H1 (cell line): Measurements from ENCODE around the gene TOP3A. TPM values are rescaled to one million over a fixed set of nuclear protein-coding genes. Genes with fewer than 3 reads are reported as not detected.

Experiments
- CTCF ChIA-PET: fragments of 300-600 bp; sonication (Branson Sonifier 250); formaldehyde crosslinking; loops from one replicate; lab custom pipeline; 2021; ENCODE audit not compliant: partially characterized antibody; lab: Charles Lee
- POLR2A ChIA-PET: fragments of 300-600 bp; sonication (Branson Sonifier 250); formaldehyde crosslinking; loops from one replicate; lab custom pipeline; 2021; ENCODE audit warnings: inconsistent platforms; ENCODE audit not compliant: partially characterized antibody; lab: Charles Lee
- DNase-seq, 2 experiments: peaks; one replicate each; pipeline versions ENCODE4 v3.0.0 to v3.0.0-alpha.2; 2010 to 2022; ENCODE audit warnings: low spot score in 2 of 2, low read depth in 1 of 2, mixed read lengths in 1 of 2
- FAIRE-seq: peaks from 2 replicates; lab custom pipeline; 2011; peaks lifted over from hg19 to GRCh38; lab: Jason Lieb, UNC
- H2AFZ ChIP-seq: 2 replicates; pipeline ENCODE4 v1.8.1; 2012; ENCODE audit warnings: low read length, inconsistent platforms
- H2AK5ac ChIP-seq: 2 replicates; pipeline ENCODE4 v1.6.1; 2013; ENCODE audit warnings: low read depth, low read length
- H2BK120ac ChIP-seq: replicated peaks from 2 replicates; pipeline ENCODE3; 2013; ENCODE audit warnings: low read depth, low read length, inconsistent platforms
- H2BK12ac ChIP-seq: 2 replicates; pipeline ENCODE4 v1.6.1; 2013; ENCODE audit warnings: low read depth, low read length
- H2BK15ac ChIP-seq: 2 replicates; pipeline ENCODE4 v1.6.1; 2013; ENCODE audit warnings: low read length
- H2BK20ac ChIP-seq: 2 replicates; pipeline ENCODE4 v1.6.1; 2013; ENCODE audit warnings: low read length
- H2BK5ac ChIP-seq: 2 replicates; pipeline ENCODE4 v1.6.1; 2013; ENCODE audit warnings: low read depth, low read length
- H3K14ac ChIP-seq: 2 replicates; pipeline ENCODE4 v1.6.1; 2013; ENCODE audit warnings: inconsistent platforms; ENCODE audit not compliant: insufficient read length
- H3K18ac ChIP-seq: 2 replicates; pipeline ENCODE4 v1.6.1; 2013; ENCODE audit warnings: low read length; ENCODE audit errors: extremely low read depth
- H3K23ac ChIP-seq: 2 replicates; pipeline ENCODE4 v1.6.1; 2013; ENCODE audit warnings: inconsistent platforms; ENCODE audit not compliant: insufficient read length
- H3K23me2 ChIP-seq: 2 replicates; pipeline ENCODE4 v1.6.1; 2013; ENCODE audit warnings: low read depth, low read length
- H3K27ac ChIP-seq: 2 replicates; pipeline ENCODE4 v1.6.1; 2011; ENCODE audit warnings: low read depth, low read length, inconsistent platforms
- H3K27me3 ChIP-seq, 4 experiments: replicated peaks in 1 of 4; 1 replicate in 1 of 4; 2 replicates in 3 of 4; pipeline versions ENCODE4 v1.6.1 to v1.8.1; 2011 to 2013; ENCODE audit warnings: low read length in 3 of 4, mild to moderate bottlenecking in 3 of 4, inconsistent platforms in 2 of 4, mixed read lengths in 2 of 4, moderate library complexity in 1 of 4; ENCODE audit not compliant: control insufficient read depth in 3 of 4, insufficient read depth in 3 of 4; ENCODE audit errors: extremely low read depth in 1 of 4
- H3K36me3 ChIP-seq, 4 experiments: 2 replicates each; pipeline versions ENCODE4 v1.6.1 to v1.8.1; 2011 to 2013; ENCODE audit warnings: mild to moderate bottlenecking in 4 of 4, low read length in 3 of 4, moderate library complexity in 2 of 4, control low read depth in 1 of 4, inconsistent platforms in 1 of 4; ENCODE audit not compliant: insufficient read depth in 4 of 4, control insufficient read depth in 2 of 4
- H3K4ac ChIP-seq: replicated peaks from 2 replicates; pipeline ENCODE3; 2013; ENCODE audit warnings: low read length, low read depth, mixed read lengths, inconsistent platforms; ENCODE audit not compliant: insufficient read length
- H3K4me1 ChIP-seq, 4 experiments: replicated peaks in 1 of 4; 1 replicate in 1 of 4; 2 replicates in 3 of 4; pipeline versions ENCODE4 v1.6.1 to v1.8.1; 2011 to 2013; ENCODE audit warnings: low read length in 3 of 4, inconsistent platforms in 2 of 4, mixed read lengths in 1 of 4; ENCODE audit not compliant: insufficient read depth in 4 of 4, control insufficient read depth in 3 of 4
- H3K4me2 ChIP-seq, 2 experiments: 2 replicates each; pipeline versions ENCODE4 v1.6.1 to v1.8.1; 2011 to 2013; ENCODE audit warnings: low read depth in 2 of 2, low read length in 2 of 2, control low read depth in 1 of 2, inconsistent platforms in 1 of 2, mild to moderate bottlenecking in 1 of 2; ENCODE audit not compliant: insufficient read depth in 1 of 2
- H3K4me3 ChIP-seq, 4 experiments: fragments of 200-600, 300-600 bp in 1 of 4; sonication (generic), shearing (Covaris generic), sonication (Bioruptor Twin) in 1 of 4; 2 replicates each; pipeline versions ENCODE4 v1.5.1 to v1.8.1; 2011 to 2016; ENCODE audit warnings: low read length in 4 of 4, low read depth in 3 of 4, control low read depth in 2 of 4, inconsistent platforms in 2 of 4, mild to moderate bottlenecking in 2 of 4, mixed read lengths in 1 of 4, moderate library complexity in 1 of 4; ENCODE audit not compliant: insufficient read depth in 2 of 4; ENCODE audit errors: extremely low read depth in 1 of 4
- H3K56ac ChIP-seq: replicated peaks from 2 replicates; pipeline ENCODE3; 2013; ENCODE audit warnings: low read depth, mild to moderate bottlenecking, mixed read lengths, low read length, inconsistent platforms; ENCODE audit not compliant: insufficient read length
- H3K79me1 ChIP-seq: 2 replicates; pipeline ENCODE4 v1.6.1; 2013; ENCODE audit warnings: low read depth, low read length, control low read depth
- H3K79me2 ChIP-seq, 2 experiments: 2 replicates each; pipeline versions ENCODE4 v1.6.1 to v1.8.1; 2012 to 2013; ENCODE audit warnings: low read length in 2 of 2, mild to moderate bottlenecking in 2 of 2, inconsistent platforms in 1 of 2; ENCODE audit not compliant: insufficient read depth in 2 of 2, control insufficient read depth in 1 of 2
- H3K9ac ChIP-seq, 4 experiments: replicated peaks in 1 of 4; 1 replicate in 1 of 4; 2 replicates in 3 of 4; pipeline versions ENCODE4 v1.6.1 to v1.8.1; 2011 to 2013; ENCODE audit warnings: low read depth in 3 of 4, low read length in 3 of 4, control low read depth in 2 of 4, mild to moderate bottlenecking in 2 of 4, moderate library complexity in 2 of 4, inconsistent platforms in 1 of 4; ENCODE audit errors: extremely low read depth in 1 of 4
- H3K9me3 ChIP-seq, 2 experiments: 2 replicates each; pipeline versions ENCODE4 v1.6.1 to v1.8.1; 2012 to 2013; ENCODE audit warnings: mild to moderate bottlenecking in 2 of 2, moderate library complexity in 2 of 2, control low read depth in 1 of 2, inconsistent platforms in 1 of 2, low read depth in 1 of 2, low read length in 1 of 2, mixed read lengths in 1 of 2; ENCODE audit not compliant: insufficient read depth in 2 of 2
- H4K20me1 ChIP-seq, 2 experiments: replicated peaks in 1 of 2; 2 replicates each; pipeline versions ENCODE3 to v1.8.1; 2011 to 2013; ENCODE audit warnings: inconsistent platforms in 2 of 2, low read length in 2 of 2, mild to moderate bottlenecking in 1 of 2; ENCODE audit not compliant: insufficient read depth in 2 of 2, control insufficient read depth in 1 of 2
- H4K5ac ChIP-seq: 2 replicates; pipeline ENCODE4 v1.6.1; 2013; ENCODE audit warnings: low read length, low read depth, mixed read lengths, inconsistent platforms; ENCODE audit not compliant: insufficient read length
- H4K8ac ChIP-seq: 2 replicates; pipeline ENCODE4 v1.8.0; 2013; ENCODE audit warnings: mild to moderate bottlenecking, moderate library complexity, low read length, inconsistent platforms; ENCODE audit not compliant: insufficient read depth; ENCODE audit errors: extremely low read depth
- H4K91ac ChIP-seq: replicated peaks from 2 replicates; pipeline ENCODE3; 2013; ENCODE audit warnings: low read length, mixed read lengths, inconsistent platforms; ENCODE audit not compliant: insufficient read length
- ASH2L ChIP-seq: fragments of 200-600, 300-600 bp; sonication (generic); IDR thresholded peaks from one replicate; pipeline ENCODE4 v1.7.1; 2017; ENCODE audit warnings: low read length
- HDAC2 ChIP-seq, 2 experiments: fragments of 300-600 bp in 1 of 2; sonication (generic) in 1 of 2; IDR thresholded peaks; 2 replicates each; pipeline ENCODE4 v1.6.1; 2011 to 2012; ENCODE audit warnings: low read depth in 2 of 2, low read length in 2 of 2, mild to moderate bottlenecking in 2 of 2, moderate library complexity in 2 of 2, borderline replicate concordance in 1 of 2, inconsistent platforms in 1 of 2
- HDAC6 ChIP-seq: IDR thresholded peaks from one replicate; pipeline ENCODE4 v1.7.1; 2012; ENCODE audit warnings: low read depth, mild to moderate bottlenecking, inconsistent platforms, low read length, moderate library complexity
- POLR2A ChIP-seq, 2 experiments: IDR thresholded peaks; 1 replicate in 1 of 2; 2 replicates in 1 of 2; pipeline ENCODE4 v1.6.1; 2011; ENCODE audit warnings: low read depth in 2 of 2, low read length in 2 of 2, mild to moderate bottlenecking in 2 of 2; ENCODE audit errors: control extremely low read depth in 1 of 2
- RFX5 ChIP-seq: IDR thresholded peaks from 2 replicates; pipeline ENCODE4 v1.6.1; 2011; ENCODE audit warnings: low read depth, low read length, improper control_type of control experiment, borderline replicate concordance
- WGBS, 2 experiments: shearing (Covaris generic) in 1 of 2; methylation state at CpG; one replicate each; pipeline versions ENCODE4 v1.1.6 to v1.1.7; 2013 to 2015; ENCODE audit warnings: low lambda C conversion rate in 2 of 2, mixed read lengths in 2 of 2, inconsistent platforms in 1 of 2, low coverage in 1 of 2, missing lambda C conversion rate in 1 of 2; ENCODE audit not compliant: insufficient replicate concordance in 2 of 2, insufficient coverage in 1 of 2, insufficient read length in 1 of 2; ENCODE audit errors: extremely low coverage in 1 of 2, missing lambda C conversion rate in 1 of 2; 5-methylcytosine and 5-hydroxymethylcytosine counted together
- polyA plus RNA-seq, 7 experiments: library from polyadenylated mRNA; depleted of rRNA in 3 of 7; stranded (reverse) in 5 of 7; unstranded in 2 of 7; fragments of >200 nt in 5 of 7; fragments of 200-250 nt in 2 of 7; gene quantifications; 1 replicate in 5 of 7; 2 replicates in 1 of 7; 4 replicates in 1 of 7; pipeline versions ENCODE4 v1.2.1 to v1.2.3, GENCODE V29; 2011 to 2013; ENCODE audit warnings: missing spikeins in 2 of 7, mixed read lengths in 2 of 7
- total RNA-seq: library from RNA; stranded (reverse); fragmentation: NEBNext Ultra II Directional; extraction: Animal tissue kit (Norgen Biotek cat#: 25700); gene quantifications from 2 replicates; pipeline ENCODE4 v1.2.1, GENCODE V29; 2021
- TF ChIP-seq, protein P1 (sequence below): IDR thresholded peaks from 2 replicates; pipeline ENCODE4 v1.6.1; 2011; ENCODE audit warnings: low read length, improper control_type of control experiment
- TF ChIP-seq, protein P2 (sequence below): IDR thresholded peaks from 2 replicates; pipeline ENCODE4 v1.6.1; 2012; ENCODE audit warnings: inconsistent platforms
- TF ChIP-seq, protein P3 (sequence below): IDR thresholded peaks from 2 replicates; pipeline ENCODE4 v1.6.1; 2012; ENCODE audit warnings: inconsistent platforms

TOP3A gene
- total and polyA plus RNA-seq, 2 of the 8 experiments (the other 6 are each of a cell fraction or from before 2014, with no cell fraction given) = 23.4 to 54.3 TPM

DNA sequence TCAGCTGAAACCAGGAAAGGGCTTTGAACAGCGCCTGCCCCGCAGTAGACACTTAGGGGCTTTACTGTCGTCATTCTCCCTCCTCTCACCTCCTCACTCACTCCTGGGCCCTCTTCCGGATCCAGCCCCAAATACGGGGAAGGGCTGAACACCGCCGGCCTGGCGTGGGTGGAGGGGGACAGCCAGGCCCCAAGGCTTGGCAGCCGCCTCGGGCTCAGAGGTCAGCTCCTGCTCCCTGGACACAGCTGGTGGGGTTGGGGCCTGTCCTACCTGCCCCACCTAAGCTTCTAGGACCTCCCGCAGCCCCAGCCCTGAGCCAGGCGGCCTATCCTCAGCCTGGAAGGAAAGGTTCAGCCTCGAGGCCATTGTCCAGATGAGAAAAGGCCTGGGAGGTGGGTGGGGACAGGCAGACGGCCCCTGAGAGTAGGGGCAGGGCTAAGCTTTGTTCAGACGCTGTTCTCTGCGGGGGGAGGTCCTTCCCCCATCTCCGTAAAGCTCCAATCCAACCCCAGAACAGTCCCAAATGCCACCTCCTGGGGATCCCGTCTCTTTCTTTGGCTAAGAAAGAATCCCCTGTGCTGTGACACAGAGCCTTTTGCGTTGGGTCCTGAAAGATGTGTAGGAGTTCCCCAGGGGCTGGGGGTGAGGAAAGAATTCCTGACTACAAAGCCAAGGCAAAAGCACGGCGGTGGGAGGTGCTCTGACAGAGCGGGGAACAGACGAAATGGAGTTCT is 90.2 kb downstream of the TOP3A start:
- H3K4me2 ChIP-seq = peak overlapping the region; percentile 73 to 100
- peak overlapping the region; percentile 77 for H2BK12ac ChIP-seq
- TF ChIP-seq POLR2A (IDR thresholded peaks at IDR 0.05; ENCODE audit: control extremely low read depth in 1 of 2, low read depth in 2 of 2, low read length in 2 of 2) (peak in 1 of 2 experiments; percentile 73; a peak in 2 of 3 replicates), ASH2L (peak; percentile 38), RFX5 (no peak), HDAC2 (IDR thresholded peaks at IDR 0.05; ENCODE audit: borderline replicate concordance in 1 of 2, low read depth in 2 of 2, low read length in 2 of 2) (0 out of 4 replicates have a peak, but pooled peaks of 1 of the 2 experiments have one; percentile 45), HDAC6 (no peak)
- TF ChIP-seq, protein P1, sequence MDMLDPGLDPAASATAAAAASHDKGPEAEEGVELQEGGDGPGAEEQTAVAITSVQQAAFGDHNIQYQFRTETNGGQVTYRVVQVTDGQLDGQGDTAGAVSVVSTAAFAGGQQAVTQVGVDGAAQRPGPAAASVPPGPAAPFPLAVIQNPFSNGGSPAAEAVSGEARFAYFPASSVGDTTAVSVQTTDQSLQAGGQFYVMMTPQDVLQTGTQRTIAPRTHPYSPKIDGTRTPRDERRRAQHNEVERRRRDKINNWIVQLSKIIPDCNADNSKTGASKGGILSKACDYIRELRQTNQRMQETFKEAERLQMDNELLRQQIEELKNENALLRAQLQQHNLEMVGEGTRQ = no peak
- TF ChIP-seq, protein P2, sequence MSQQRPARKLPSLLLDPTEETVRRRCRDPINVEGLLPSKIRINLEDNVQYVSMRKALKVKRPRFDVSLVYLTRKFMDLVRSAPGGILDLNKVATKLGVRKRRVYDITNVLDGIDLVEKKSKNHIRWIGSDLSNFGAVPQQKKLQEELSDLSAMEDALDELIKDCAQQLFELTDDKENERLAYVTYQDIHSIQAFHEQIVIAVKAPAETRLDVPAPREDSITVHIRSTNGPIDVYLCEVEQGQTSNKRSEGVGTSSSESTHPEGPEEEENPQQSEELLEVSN = peak; percentile 33; the same call in 1 of the 2 replicates
- TF ChIP-seq, protein P3, sequence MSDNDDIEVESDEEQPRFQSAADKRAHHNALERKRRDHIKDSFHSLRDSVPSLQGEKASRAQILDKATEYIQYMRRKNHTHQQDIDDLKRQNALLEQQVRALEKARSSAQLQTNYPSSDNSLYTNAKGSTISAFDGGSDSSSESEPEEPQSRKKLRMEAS = peak; percentile 17; the same call in 1 of the 2 replicates

More for the DNA sequence above, 90.2 kb downstream of the TOP3A start:
- Histone ChIP-seq H3K36me3 (no peaks in the 10 kb centered on the region), H3K23me2 (peaks cover 13% of the 10 kb centered on the region), H3K27me3 (no peaks in the 10 kb centered on the region), H3K14ac (peak overlapping the region; percentile 53), H3K4me3 (peak overlapping the region; percentile 65 to 82 (median 73)), H2BK15ac (peak overlapping the region; percentile 100; the same call in 1 of the 2 replicates), H2BK20ac (peak overlapping the region; percentile 86; the same call in 1 of the 2 replicates), H4K5ac (peak overlapping the region; percentile 99), H3K4me1 (peaks cover 0 to 18% (median 10%) of the 10 kb centered on the region in 4 experiments; a peak in 6 of 7 replicates), H2AK5ac (0 out of 2 replicates have a peak overlapping the region, but pooled peaks have one; percentile 29), H4K20me1 (peaks cover 11 to 16% of the 10 kb centered on the region in 2 experiments), H3K9me3 (no peaks in the 10 kb centered on the region), H3K9ac (peak overlapping the region in 3 of 4 experiments; percentile 85 to 91 (median 89); a peak in 6 of 7 replicates), H3K23ac (no peak overlapping the region), H3K18ac (peak overlapping the region; percentile 80), H2BK5ac (peak overlapping the region; percentile 96), H2AFZ (peak overlapping the region; percentile 73), H3K56ac (peak overlapping the region; percentile 96), H2BK120ac (peak overlapping the region; percentile 97), H3K27ac (peak overlapping the region; percentile 97), H4K91ac (peak overlapping the region; percentile 99), H3K4ac (peak overlapping the region; percentile 98), H3K79me2 (peaks cover 8 to 38% of the 10 kb centered on the region in 2 experiments), H3K79me1 (peaks cover 33% of the 10 kb centered on the region), H4K8ac (peak overlapping the region; percentile 96)
- POLR2A ChIA-PET = interaction anchor here (0.7 to 2.8 kb wide), 26 partner anchors 9 to 96 kb away, joined by 3 to 22 read pairs (median 4); partner anchors contain the start of genes ALKBH5 and MIEF2
- peak; percentile 78 for FAIRE-seq
- 8% methylated on average over 22 of the region's 23 CpGs; no CpG with 5 or more reads in 1 of the 2 experiments for WGBS, 2 experiments
- CTCF ChIA-PET = interaction anchor here (0.6 to 1.7 kb wide), 12 partner anchors 9 to 96 kb away, joined by 3 to 8 read pairs (median 4); partner anchors contain the start of gene FLII
- DNase-seq = peak; percentile 85 to 88
